AG09309 (cell line): Measurements from ENCODE around the gene ATRN.

Experiments used
- DNase-seq: peaks from one replicate; pipeline ENCODE4 v3.0.0-alpha.2; 2010; ENCODE audit warnings: low read depth
- H3K4me3 ChIP-seq: 2 replicates; pipeline ENCODE4 v1.5.1; 2011; ENCODE audit warnings: mild to moderate bottlenecking, low read depth, low read length, moderate library complexity; ENCODE audit not compliant: control insufficient read depth
- TF ChIP-seq, protein P1 (sequence below): IDR thresholded peaks from 2 replicates; pipeline ENCODE4 v1.5.1; 2011; ENCODE audit warnings: mild to moderate bottlenecking, low read depth, low read length, inconsistent platforms; ENCODE audit not compliant: insufficient read depth, control insufficient read depth; ENCODE audit errors: missing control alignments

Gene ATRN

DNA sequence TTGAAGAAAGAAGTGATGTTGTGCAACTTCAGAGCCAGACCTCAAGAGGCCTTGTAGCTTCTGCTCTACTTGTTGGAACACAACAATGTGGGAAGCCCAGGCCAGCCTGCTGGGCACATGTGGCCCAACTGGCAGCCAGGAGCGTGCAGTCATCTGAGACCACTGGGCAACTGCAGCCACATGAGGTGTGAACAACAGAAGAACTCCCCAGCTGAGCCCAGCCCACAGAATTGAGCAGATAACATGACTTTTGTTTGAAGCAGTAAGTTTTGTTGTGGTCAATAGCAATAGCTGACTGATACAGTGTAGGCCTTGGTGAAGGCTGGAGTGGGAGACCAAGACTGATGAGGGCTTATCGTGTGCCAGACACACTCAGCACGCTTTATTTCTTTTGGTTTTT lies 219.6 kb downstream of the ATRN start:
- no peak overlapping the region for H3K4me3 ChIP-seq
- TF ChIP-seq, protein P1, sequence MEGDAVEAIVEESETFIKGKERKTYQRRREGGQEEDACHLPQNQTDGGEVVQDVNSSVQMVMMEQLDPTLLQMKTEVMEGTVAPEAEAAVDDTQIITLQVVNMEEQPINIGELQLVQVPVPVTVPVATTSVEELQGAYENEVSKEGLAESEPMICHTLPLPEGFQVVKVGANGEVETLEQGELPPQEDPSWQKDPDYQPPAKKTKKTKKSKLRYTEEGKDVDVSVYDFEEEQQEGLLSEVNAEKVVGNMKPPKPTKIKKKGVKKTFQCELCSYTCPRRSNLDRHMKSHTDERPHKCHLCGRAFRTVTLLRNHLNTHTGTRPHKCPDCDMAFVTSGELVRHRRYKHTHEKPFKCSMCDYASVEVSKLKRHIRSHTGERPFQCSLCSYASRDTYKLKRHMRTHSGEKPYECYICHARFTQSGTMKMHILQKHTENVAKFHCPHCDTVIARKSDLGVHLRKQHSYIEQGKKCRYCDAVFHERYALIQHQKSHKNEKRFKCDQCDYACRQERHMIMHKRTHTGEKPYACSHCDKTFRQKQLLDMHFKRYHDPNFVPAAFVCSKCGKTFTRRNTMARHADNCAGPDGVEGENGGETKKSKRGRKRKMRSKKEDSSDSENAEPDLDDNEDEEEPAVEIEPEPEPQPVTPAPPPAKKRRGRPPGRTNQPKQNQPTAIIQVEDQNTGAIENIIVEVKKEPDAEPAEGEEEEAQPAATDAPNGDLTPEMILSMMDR, result no peak
- no peak for DNase-seq

GRCh38 chr20:3691306-3691705 lies 220.5 kb downstream of the ATRN start:
- TF ChIP-seq, protein P1, result no peak
- DNase-seq, result no peak
- H3K4me3 ChIP-seq, result no peak overlapping the region

GRCh38 chr20:3691897-3692296 lies 221.1 kb downstream of the ATRN start:
- no peak for DNase-seq
- no peak overlapping the region for H3K4me3 ChIP-seq
- TF ChIP-seq, protein P1, result no peak

DNA sequence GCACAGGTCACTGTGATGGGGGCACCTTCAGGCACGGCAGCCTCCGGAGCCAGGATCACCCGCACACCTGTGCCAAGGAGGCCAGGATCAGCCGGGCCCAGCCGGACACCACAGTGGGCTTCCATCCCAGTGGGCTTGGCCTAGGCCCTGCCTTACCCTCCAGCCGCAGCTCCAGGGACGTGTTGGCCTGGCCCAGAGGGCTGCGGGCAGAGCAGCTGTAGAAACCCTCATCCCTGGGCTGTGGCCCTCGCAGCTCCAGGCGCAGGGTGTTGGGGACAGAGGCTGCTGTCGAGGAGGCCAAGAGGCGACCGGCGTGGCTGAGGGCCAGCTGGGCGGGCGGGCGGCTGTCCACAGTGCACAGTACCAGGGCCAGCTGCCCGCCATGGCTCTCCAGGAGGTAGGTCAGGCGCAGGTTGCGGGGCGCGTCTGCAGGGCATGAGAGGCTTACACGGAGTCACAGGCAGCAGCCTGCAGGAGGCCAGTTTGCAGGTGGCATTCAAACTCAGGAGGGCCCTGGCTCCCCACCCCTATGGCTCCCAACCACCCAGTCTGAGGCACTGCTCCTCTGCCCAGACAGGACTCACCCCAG lies 222.0 kb downstream of the ATRN start:
- TF ChIP-seq, protein P1, result no peak
- H3K4me3 ChIP-seq, result no peak overlapping the region
- DNase-seq, result no peak

DNA sequence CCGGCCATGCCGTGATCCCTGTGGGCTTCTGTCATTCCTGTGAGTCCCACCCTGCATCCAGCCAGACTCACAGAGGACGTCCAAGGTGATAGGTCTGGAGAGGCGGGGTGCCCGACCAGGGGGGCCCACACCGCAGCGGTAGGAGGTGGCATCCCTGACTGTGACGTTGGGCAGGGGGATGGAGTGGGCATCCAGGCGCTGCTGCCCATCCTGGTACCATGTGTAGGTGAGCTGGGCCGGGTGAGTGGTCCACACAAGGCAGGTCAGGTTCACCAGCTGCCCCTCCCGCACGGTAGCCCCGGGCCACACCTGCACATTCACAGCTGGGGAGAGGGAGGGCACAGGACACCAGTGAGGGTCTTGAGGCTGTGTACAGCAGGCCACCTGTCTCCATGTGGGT lies 222.6 kb downstream of the ATRN start:
- DNase-seq, result no peak
- TF ChIP-seq, protein P1, result no peak

DNA sequence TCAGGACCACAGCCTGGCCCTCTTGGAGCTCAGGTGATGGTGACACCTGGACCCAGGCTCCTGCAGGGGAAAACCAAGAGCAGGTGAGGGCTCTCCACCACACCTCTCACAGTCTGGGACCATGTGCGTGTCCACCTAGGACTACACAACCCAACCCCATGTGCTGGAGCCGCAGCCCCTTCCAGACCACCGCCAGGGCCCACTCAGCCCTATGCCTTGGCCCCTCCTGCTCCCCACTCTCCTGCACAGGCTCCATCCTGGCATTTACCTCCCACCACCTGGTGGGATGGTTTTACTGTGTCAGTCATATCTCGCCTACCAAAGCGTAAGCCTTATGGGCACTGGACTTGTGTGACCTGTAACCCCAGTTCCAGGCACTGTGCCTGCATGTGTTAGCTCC lies 224.0 kb downstream of the ATRN start:
- no peak overlapping the region for H3K4me3 ChIP-seq
- TF ChIP-seq, protein P1, result no peak
- DNase-seq, result no peak

More for the DNA sequence above, 222.6 kb downstream of the ATRN start:
- H3K4me3 ChIP-seq, result no peak overlapping the region

DNA sequence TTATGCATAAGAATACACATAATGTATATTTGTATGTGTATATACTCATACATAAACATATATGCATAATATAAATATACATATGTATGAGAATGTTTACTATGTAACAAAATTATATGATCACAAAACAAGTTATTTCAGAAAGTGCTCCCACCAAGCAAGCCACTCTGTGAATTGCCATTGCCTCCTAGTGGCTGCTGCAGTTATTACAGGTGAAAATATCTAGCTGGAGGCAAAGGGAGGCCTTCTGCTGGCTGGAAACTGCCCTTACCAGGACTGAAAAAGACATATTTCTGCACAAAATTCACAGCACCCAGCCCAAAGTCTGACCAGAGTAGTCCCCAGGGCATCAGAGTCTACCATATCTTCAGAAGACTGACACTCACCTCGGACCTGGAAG lies 225.4 kb downstream of the ATRN start:
- TF ChIP-seq, protein P1, result peak; percentile 48
- no peak overlapping the region for H3K4me3 ChIP-seq
- DNase-seq, result no peak
